HG03457 (cell line): ENCODE measurements around the gene APBA1.
"Not testable (repeated sequence)": the region's sequence is repeated elsewhere in the genome, so short reads cannot be mapped to it uniquely, and the experiment has no call there.

Experiments used
- ATAC-seq: cut with Tn5 transposase; IDR thresholded peaks from one replicate; pipeline ENCODE4 v1.9.1; 2021; ENCODE audit warnings: moderate number of reproducible peaks; ENCODE audit not compliant: unreplicated experiment

APBA1 gene

DNA sequence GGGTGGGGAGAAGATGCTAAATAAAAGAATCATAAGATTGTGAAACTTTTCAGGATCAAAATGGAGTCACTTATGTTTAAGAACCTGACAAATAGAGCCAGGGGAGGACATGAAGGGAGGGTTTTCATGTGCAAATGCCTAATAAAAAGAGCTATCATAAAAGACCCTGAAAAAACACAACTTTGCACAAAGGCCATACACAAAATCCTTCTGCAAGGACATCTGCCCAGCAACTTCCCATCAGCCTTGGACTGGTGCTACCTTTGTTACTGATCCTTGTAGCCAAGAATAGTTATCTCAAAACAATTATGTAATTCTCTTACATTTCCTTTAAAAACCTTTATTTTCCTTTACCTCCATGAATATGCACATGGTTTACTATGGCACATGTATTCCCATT, 63.0 kb downstream of the APBA1 start:
- no peak for ATAC-seq

DNA sequence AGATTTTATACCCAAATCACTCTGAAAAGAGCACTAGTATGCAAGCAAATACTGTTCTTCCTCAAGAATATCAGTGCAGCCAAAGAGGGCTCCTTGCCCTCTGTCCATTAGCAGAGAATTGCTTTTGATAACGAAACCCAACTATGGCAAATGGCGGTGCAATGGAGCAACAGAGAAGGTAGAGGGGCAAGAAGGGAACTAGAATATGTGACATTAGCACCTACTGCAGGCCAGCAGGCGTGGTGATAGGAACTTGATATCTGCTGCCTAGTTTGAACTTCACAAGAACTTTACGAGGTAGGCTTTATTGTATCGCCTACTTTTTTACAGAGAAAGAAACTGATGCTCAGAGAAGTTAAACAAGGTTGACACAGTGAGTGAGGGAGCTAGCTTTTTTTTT, 66.1 kb downstream of the APBA1 start:
- ATAC-seq: no peak

DNA sequence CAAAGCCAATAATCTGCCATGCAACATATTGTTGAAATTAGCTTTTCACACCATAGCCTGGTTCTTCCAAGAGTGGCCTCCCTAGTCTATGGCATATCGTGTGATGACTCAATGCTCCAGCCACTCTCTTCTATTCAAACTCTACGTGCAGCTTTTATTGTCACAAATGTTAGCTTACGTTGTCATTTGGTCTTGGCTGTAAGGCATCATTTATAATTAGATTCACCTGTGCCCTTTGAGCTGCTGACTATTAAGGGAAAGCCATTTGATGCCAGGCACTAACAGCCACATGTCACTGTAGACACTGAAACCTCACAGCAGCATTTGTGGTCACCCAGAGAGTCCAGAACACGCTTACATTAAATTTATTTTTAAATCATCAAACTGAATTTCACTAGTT, 66.8 kb downstream of the APBA1 start:
- no peak for ATAC-seq

DNA sequence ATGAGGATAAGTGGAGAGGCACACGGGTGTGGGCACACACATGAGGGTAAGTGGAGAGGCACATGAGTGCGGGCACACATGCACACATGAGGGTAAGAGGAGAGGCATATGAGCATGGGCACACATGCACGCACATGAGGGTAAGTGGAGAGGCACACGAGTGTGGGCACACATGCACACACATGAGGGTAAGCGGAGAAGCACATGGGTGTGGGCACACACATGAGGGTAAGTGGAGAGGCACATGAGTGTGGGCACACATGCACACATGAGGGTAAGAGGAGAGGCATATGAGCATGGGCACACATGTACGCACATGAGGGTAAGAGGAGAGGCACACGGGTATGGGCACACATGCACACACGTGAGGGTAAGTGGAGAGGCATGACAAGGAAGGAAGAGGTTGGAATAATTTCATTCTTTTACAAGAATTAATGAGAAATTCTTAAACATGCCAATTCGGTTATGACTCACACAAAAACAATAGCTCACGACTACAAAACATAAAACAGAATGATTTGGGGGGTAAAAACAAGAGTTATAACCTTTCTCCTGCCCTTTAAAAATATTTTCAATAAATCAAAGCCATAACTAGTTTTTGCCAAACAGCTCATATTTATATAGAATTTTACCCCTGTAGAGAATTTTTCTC, 67.5 kb downstream of the APBA1 start:
- ATAC-seq: no peak

DNA sequence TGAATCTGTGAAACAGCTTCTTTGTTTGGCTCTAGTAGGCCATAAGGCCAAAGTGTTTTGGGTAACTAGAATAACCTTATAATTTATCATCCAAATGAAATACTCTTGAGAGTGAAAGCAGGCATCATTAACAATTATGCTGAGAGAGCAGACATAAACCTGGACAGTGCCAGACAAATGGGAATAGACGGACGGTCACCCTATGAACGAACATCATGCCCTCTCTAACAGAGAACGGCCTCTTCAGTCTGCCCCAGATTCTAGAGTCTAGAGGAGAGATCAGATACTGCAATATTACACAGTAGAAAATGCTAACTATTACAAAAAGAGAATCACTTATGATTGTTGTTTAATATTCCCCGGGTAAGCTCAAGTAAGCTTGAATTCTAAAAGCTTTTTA, 68.5 kb downstream of the APBA1 start:
- ATAC-seq: no peak

DNA sequence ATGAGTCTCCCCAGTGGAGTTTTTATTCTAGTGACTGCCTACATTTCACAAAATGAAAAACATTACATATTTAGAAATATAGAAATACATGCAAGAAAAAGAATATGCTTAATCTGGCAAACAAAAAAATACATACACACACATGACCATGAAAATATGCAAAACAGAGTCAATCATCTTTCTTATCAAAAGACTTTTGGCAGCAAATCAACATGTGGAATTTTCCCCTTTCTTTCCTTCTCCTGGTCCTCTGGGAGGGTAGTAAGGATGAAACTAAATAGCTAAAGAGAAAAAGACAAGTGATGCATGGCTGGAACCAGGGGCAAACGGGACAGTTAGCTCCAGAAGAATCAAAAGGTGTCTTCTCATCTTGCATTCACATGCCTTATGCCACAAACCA, 69.4 kb downstream of the APBA1 start:
- ATAC-seq: no peak

DNA sequence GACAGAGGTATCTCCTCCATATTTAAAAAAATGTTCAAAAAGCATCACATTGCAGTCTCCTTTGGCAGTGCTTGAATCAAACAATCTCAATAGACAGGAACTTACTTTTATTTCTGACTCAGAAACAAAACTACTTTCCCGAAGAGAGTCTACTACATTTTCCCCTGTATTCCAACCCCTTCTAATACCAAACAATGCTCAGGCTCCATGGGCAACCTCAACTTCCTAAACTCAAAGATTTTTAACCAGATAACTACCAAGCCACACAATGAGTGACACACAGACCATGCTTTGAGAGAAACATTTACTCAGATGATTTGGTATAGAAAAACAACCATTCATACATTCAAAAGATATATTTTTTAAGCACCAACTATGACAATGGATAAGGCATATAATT, 70.5 kb downstream of the APBA1 start:
- ATAC-seq: no peak

DNA sequence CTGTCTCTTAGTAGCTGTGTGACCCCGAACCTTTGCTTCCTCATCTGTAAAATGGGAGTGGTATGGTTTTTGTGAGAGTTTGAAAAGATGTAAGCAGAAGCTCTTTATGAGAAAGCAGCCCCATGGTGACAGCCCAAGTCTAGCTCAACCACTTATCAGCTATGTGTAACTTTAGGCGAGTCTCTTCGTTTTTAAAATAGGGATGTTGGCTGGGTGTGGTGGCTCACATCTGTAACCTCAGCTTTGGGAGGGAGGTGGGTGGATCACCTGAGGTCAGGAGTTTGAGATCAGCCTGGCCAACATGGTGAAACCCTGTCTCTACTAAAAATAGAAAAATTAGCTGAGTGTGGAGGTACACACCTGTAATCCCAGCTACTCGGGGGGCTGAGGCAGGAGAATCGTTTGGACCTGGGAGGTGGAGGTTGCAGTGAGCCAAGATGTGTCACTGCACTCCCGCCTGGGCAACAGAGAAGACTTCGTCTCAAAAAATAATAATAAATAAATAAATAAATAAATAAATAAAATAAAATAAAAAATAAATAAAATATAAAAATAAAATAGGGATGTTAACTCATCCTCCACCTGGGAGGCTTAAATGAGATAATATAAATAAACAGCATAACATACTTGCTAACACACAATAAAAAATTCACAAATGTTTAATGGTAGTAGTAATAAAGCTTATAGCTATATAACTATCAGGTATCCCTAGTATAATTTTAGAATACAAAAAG, 71.7 kb downstream of the APBA1 start:
- ATAC-seq: no peak

DNA sequence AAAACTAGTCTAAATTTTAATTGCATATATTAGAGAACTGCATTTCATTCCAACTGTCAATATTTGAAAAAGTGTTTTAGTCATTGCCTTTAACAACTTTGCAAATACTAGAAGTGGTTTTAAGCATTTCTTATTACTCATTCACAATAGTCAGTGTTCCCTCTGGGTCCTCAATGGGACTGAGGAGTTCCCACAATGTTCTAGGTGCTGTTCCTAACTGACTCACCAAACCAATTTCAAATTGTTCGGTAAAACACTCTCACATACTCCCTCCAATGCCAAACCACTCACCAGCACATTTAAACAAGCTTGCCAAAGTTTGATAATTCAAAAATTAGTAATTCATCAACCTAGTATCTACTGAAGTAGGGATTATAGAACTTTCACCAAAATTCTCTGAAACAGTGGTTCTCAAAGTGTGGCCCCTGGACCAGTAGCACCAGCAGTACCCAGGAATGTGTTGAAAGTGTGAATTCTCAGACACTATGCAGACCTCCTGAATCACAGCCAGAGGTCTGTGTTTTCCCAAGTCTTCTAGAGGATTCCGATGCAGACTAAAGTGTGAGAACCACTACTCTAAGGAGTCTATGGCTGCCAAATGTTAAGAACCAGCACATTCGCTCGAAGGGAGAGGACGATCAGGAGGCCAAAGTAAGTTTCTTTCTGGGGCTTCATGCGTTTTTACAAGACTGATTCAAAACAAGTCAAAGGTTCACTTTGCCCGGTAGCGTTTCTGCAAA, 72.8 kb downstream of the APBA1 start:
- ATAC-seq: no peak

DNA sequence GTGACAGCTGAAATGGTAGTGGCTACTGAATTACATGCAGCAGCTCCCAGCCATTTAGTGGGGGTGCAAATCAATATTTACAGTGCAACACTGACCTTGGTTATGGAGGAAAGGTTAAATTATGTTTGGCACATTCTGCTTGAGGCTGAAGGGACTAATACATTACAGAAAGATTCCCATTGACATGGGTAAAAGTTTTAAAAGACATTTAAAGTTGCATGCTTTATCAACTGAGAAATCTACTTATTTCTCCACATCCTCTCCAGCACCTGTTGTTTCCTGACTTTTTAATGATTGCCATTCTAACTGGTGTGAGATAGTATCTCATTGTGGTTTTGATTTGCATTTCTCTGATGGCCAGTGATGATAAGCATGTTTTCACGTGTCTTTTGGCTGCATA, 75.3 kb downstream of the APBA1 start:
- not testable (repeated sequence) for ATAC-seq

DNA sequence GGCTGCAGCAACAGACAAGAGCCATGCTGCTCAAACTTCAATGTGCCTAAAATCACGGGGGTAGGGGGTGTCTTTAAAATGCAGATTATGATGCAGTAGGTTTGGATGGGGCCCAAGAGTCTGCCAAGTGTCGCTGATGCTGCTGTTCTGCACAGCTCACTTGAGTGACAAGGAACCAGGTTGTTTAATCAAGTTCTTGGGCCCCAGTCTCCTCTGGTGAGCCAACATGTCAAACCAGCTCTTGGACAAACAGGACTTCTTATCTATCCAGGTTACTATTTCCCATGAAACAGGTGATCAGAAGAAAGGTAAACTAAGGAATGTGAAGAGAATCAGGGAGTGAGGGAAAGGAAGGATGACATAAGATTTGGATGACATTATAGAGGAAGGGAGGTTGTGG, 78.0 kb downstream of the APBA1 start:
- ATAC-seq: no peak

DNA sequence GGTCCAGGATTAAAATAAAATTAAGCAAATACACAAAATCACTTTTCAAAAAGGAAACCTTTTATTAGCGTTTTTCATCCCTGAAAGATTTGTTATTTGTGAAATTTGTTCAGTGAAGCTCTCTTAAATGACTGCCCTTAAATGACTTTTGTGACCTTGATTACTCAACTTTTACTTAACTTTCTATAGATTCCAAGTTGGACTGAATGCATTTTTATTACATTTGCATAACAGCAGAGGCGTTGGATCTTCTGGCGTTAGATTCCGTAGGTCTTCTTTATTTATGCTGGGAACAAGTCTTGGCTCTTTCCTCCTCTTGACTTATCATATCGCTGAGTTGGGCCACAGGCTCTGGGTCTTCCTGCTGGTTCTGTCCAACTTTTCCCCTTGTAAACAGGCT, 78.4 kb downstream of the APBA1 start:
- ATAC-seq: no peak

DNA sequence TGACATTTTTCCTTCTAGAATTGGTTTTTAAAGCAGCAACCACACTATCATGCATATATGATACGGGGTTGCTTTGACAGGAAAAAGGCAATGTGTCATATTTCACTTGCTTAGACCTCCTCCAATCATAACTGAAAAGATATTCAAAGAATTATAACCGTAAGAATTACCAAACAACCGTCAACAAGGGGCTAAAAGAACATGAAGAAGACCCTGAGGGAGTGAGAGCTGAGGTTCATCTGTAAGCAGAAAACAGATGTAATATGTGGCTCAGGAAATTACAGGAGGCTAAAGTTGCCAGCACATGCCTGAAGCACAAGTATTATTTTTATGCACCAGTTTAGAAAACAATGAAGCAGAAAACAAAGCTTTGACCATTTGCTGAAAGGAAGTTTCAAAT, 78.9 kb downstream of the APBA1 start:
- ATAC-seq: no peak

DNA sequence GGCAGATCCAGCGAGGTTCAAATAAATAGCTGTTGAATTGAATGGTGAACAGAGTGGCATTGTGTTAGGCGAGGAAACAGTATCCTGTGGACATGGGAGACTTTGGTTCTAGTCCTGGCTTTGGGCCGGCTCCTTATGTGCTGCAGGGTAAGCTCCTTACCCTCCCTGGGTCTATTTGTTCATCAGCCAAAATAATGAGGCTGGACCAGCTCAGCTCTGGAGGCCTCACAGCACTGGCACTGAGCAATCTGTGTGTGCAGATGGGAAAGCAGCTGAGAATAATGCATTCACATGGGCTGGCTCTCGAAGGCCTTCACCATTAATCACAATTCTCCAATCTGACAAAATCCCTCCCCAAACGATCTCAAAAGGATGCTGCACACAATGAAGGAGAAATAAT, 81.9 kb downstream of the APBA1 start:
- no peak for ATAC-seq

DNA sequence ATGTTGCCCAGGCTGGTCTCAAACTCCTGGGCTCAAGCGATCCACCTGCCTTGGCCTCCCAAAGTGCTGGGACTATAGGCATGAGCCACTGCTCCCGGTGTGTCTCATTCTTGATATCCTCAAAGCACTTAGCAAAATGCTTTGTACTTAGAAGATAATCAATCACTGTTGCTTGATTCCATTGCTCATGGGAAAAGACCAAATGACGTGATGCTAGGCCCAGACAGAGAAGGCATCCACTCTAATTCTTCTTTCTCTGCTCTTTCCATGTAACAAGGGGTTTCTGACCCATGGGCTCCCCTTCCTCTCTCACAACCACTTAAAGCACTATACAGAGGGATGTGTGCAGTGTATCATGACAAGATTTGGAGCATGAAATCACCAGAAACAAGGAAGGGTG, 83.0 kb downstream of the APBA1 start:
- no peak for ATAC-seq

DNA sequence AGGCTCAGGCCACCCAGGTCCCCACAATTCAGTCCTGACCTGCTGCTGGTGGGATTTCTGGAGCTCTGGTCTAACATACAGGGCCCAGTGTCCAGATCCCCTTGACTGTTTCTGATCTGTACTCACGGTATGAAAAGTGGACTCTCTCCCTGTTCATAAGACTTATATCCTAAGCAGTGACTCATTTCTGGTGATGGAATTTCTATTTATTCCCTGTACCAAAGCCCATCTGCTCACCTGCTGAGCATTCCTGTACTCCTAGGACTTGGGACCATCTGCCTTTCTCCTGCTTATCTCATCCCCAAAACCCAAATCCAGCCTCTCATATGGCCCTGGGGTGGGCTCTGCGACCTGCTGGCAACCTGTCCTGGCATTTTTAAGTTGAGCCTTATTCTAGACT, 86.6 kb downstream of the APBA1 start:
- no peak for ATAC-seq

DNA sequence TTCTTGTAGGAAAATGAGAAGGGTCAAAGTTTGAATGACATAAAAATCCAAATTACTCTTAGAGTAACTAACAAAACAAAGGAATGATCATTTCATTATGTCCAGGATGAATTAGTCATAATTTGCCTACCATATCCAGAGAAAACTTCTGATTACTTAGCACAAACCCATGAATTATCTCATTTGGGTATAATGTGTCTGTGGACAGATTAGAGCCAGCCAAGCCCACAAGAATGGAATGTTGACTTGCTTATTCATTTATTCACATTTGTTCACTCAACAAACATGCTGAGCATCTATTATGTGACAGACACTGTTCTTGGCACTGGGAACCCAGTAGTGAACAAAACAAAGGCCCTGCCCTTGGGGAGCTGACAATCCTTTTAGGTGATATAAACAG, 87.4 kb downstream of the APBA1 start:
- no peak for ATAC-seq

DNA sequence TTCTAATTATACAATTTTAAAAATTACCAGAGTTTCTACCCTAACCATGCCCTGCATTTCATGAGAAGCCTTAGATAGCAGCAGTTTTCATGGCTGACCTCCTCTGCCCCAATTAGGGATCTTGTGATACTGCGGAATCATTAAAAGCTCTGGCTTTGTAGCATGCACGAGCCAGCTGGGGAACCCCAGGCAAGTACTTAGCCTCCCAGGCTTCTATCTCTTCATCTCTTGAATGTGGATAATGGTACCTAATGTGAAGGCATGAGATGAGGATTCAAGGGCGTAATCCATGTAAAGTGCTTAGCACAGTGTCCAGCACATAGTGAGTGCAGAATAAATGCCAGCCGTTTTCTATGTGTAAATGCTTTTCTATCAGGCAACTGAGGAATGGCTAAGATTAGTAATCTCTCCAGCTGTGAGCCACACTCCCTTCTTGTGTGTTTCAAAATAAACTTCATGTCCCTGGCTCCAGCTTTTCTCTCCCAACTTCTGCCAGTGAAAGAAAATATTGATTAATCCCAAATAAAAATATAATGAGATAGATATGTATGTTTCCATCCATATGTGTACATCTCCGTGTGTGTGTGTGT, 88.4 kb downstream of the APBA1 start:
- ATAC-seq: no peak

DNA sequence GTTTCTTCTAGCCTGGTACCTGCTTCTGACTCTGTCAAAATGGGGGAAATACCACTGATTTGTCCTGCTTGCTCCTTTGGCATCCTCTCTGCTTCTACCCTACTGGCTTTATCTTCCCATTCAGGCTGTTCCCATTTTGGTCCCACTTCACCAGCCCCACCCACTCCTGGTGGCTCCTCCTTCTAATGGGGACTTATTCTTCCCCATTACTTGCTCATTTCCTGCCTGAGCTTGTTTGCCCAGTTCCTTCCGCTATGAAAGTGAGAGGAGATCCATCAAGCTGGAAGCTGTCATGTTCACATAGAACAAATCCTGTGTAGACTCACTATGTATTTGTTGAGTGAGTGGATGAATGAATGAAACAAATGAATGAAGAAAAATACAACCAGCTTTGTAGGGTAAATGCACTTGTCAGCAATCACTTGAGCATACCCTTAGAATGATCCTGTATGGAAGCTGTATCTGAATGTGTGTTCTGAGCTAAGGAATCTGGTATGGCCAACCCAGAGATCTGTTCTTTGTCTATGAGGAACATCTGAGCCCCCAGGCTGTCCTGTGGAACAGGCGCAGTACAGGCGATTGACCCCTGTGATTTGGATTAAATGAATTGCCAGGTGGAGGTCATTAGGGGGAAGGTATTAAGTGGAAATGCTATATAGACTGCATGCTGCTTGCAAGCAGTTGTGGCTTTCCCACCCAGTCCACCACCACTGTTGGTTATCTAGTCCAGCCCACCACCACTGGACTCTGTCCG, 89.5 kb downstream of the APBA1 start:
- no peak for ATAC-seq

DNA sequence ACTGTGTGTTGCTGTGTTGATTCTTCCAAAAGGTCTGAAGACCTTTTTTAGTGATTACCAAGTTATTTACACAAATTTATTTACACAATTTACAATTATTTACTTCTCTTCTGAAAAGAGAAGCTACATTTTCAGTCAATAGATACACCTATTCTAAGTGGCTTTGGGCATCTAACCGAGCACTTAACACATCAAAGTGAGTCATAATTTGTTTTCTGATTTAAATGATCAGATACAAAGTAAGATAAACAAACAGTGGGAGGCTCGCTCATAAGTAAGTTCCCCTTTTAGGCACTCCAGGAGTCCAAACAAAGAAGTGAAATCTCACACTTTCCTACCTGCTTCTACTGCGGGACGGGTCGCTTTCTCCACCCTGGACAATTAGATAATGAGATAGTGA, 90.2 kb downstream of the APBA1 start:
- no peak for ATAC-seq

DNA sequence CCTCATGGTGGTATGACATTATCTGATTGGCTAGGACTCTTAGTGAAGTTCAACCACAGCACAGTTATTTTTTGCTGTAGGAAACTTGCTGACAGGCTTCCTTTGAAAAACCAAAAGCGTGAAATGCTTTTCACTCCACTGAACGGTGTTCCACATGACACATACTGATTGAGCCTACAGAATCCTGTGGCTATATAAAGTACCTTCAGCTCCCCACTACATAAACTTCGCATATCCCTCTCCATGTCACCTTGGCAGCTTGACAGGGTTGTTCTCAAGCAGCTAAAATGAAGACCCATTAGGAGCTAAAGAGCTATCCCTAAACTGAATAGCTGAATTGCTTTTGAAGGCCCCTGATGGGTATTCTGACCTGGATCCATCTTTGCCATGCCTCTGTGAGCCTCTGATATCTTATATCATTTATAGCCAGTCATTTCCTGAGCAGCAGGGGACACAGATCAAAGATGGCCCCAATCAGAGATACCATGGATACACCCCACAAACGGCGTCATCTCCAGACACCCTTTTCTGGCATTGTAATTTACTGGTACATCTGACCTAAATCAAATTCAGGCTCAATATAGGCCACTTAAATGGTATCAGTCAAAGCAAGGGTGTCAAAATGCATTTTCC, 91.5 kb downstream of the APBA1 start:
- ATAC-seq: no peak
